HepG2 (cell line): Measurements from ENCODE around the gene SYNGAP1. TPM values are rescaled to one million over a fixed set of nuclear protein-coding genes. Genes with fewer than 3 reads are reported as not detected.

Source experiments
- CCAR2 ChIP-seq: fragments of 200-400 bp; formaldehyde crosslinking; optimal IDR thresholded peaks from 2 replicates; pipeline ENCODE3; 2018; ENCODE audit warnings: low read depth, mild to moderate bottlenecking, low read length, moderate library complexity
- EED ChIP-seq: sonication (generic); formaldehyde crosslinking; IDR thresholded peaks from 2 replicates; pipeline ENCODE4 v1.5.0; 2020; ENCODE audit warnings: mild to moderate bottlenecking, missing genetic modification reagents
- HOXA7 ChIP-seq: sonication (generic); formaldehyde crosslinking; IDR thresholded peaks from 2 replicates; pipeline ENCODE4 v1.8.1; 2022; ENCODE audit warnings: mild to moderate bottlenecking, missing genetic modification reagents, moderate library complexity
- HOXD1 ChIP-seq: sonication (generic); formaldehyde crosslinking; IDR thresholded peaks from 2 replicates; pipeline ENCODE4 v1.5.0; 2020; ENCODE audit warnings: missing genetic modification reagents
- JUND ChIP-seq: sonication (generic); formaldehyde crosslinking; IDR thresholded peaks from 2 replicates; pipeline ENCODE4 v1.8.0; 2022; ENCODE audit warnings: mild to moderate bottlenecking, missing genetic modification reagents
- NCOA1 ChIP-seq: sonication (generic); formaldehyde crosslinking; IDR thresholded peaks from 2 replicates; pipeline ENCODE4 v1.9.0; 2021; ENCODE audit warnings: missing genetic modification reagents
- NCOA2 ChIP-seq: sonication (generic); formaldehyde crosslinking; IDR thresholded peaks from 2 replicates; pipeline ENCODE4 v1.8.0; 2022; ENCODE audit warnings: inconsistent platforms
- NPAS2 ChIP-seq: sonication (generic); formaldehyde crosslinking; IDR thresholded peaks from 2 replicates; pipeline ENCODE4 v1.8.0; 2022; ENCODE audit warnings: mild to moderate bottlenecking, missing genetic modification reagents, borderline replicate concordance
- NR2C2 ChIP-seq: sonication (generic); formaldehyde crosslinking; IDR thresholded peaks from 2 replicates; pipeline ENCODE4 v1.4.0; 2020; ENCODE audit warnings: missing genetic modification reagents, mild to moderate bottlenecking, moderate library complexity, borderline replicate concordance
- PHF21A ChIP-seq: sonication (generic); formaldehyde crosslinking; IDR thresholded peaks from 2 replicates; pipeline ENCODE4 v1.5.0; 2020; ENCODE audit warnings: mild to moderate bottlenecking, missing genetic modification reagents
- POLR2AphosphoS5 ChIP-seq: IDR thresholded peaks from 2 replicates; pipeline ENCODE4 v1.6.1; 2012; ENCODE audit warnings: low read depth, low read length
- RFXANK ChIP-seq: IDR thresholded peaks from 2 replicates; pipeline ENCODE4 v1.6.1; 2016
- SOX13 ChIP-seq, 3 experiments: fragments of 450-650 bp in 1 of 3; sonication (generic) in 1 of 3; formaldehyde crosslinking in 1 of 3; IDR thresholded peaks in 2 of 3; conservative IDR thresholded peaks in 1 of 3; 2 replicates each; pipeline versions ENCODE4 v1.5.0 to v1.6.1; 2016 to 2020; ENCODE audit warnings: antibody characterized with exemption in 1 of 3, mild to moderate bottlenecking in 1 of 3, missing compliant biosample characterization in 1 of 3, missing genetic modification reagents in 1 of 3, moderate library complexity in 1 of 3
- STAT5B ChIP-seq: sonication (generic); formaldehyde crosslinking; IDR thresholded peaks from 2 replicates; pipeline ENCODE4 v1.4.0; 2020; ENCODE audit warnings: missing genetic modification reagents
- ZBTB3 ChIP-seq: sonication (generic); formaldehyde crosslinking; IDR thresholded peaks from 2 replicates; pipeline ENCODE4 v1.4.0; 2020; ENCODE audit warnings: low read depth, mild to moderate bottlenecking, moderate library complexity, missing genetic modification reagents, borderline replicate concordance
- ZFP36 ChIP-seq: fragments of 150-350 bp; IDR thresholded peaks from 2 replicates; pipeline ENCODE4 v1.6.1; 2018; ENCODE audit warnings: borderline replicate concordance, low read length, low read depth; ENCODE audit not compliant: partially characterized antibody
- ZFY ChIP-seq: sonication (generic); formaldehyde crosslinking; IDR thresholded peaks from 2 replicates; pipeline ENCODE4 v1.4.0; 2020; ENCODE audit warnings: missing genetic modification reagents
- ZNF333 ChIP-seq: sonication (generic); formaldehyde crosslinking; IDR thresholded peaks from 2 replicates; pipeline ENCODE4 v1.4.0; 2020; ENCODE audit warnings: mild to moderate bottlenecking, missing genetic modification reagents, borderline replicate concordance
- ZNF343 ChIP-seq: sonication (generic); formaldehyde crosslinking; IDR thresholded peaks from 2 replicates; pipeline ENCODE4 v1.4.0; 2020; ENCODE audit warnings: mild to moderate bottlenecking, missing genetic modification reagents
- ZNF550 ChIP-seq: sonication (generic); formaldehyde crosslinking; IDR thresholded peaks from 2 replicates; pipeline ENCODE4 v1.4.0; 2020; ENCODE audit warnings: mild to moderate bottlenecking, missing genetic modification reagents, borderline replicate concordance
- ZNF598 ChIP-seq: sonication (generic); formaldehyde crosslinking; IDR thresholded peaks from 2 replicates; pipeline ENCODE4 v1.5.1; 2020; ENCODE audit warnings: mild to moderate bottlenecking, missing genetic modification reagents, borderline replicate concordance
- ZNF7 ChIP-seq: IDR thresholded peaks from 2 replicates; pipeline ENCODE4 v1.6.1; 2016; ENCODE audit warnings: missing biosample characterization, missing genetic modification reagents
- ZNF720 ChIP-seq: sonication (generic); formaldehyde crosslinking; IDR thresholded peaks from 2 replicates; pipeline ENCODE4 v1.4.0; 2020; ENCODE audit warnings: missing genetic modification reagents
- ZNF839 ChIP-seq: sonication (generic); formaldehyde crosslinking; IDR thresholded peaks from 2 replicates; pipeline ENCODE4 v1.4.0; 2020; ENCODE audit warnings: missing genetic modification reagents, mild to moderate bottlenecking, borderline replicate concordance
- ZSCAN20 ChIP-seq: sonication (generic); formaldehyde crosslinking; IDR thresholded peaks from 2 replicates; pipeline ENCODE4 v1.4.0; 2020; ENCODE audit warnings: missing genetic modification reagents, mild to moderate bottlenecking, borderline replicate concordance
- ZSCAN31 ChIP-seq: sonication (generic); formaldehyde crosslinking; IDR thresholded peaks from 2 replicates; pipeline ENCODE4 v1.5.0; 2020; ENCODE audit warnings: low read depth, mild to moderate bottlenecking, missing genetic modification reagents
- polyA plus RNA-seq, 8 experiments: library from polyadenylated mRNA; depleted of rRNA in 3 of 8; stranded (reverse) in 7 of 8; unstranded in 1 of 8; fragments of >200 nt; fragmentation: Illumina TruSeq in 4 of 8; extraction: Trizol in 4 of 8; gene quantifications; 2 replicates each; pipeline versions ENCODE4 v1.2.1 to v1.2.3, GENCODE V29; 2011 to 2016; ENCODE audit warnings: low read depth in 4 of 8, missing spikeins in 1 of 8, mixed read lengths in 1 of 8; ENCODE audit not compliant: insufficient read depth in 1 of 8
- total RNA-seq, 5 experiments: library from RNA; depleted of rRNA; stranded (reverse); fragments of >200 nt; fragmentation: Illumina TruSeq; extraction: Trizol; gene quantifications; 2 replicates each; pipeline ENCODE4 v1.2.3, GENCODE V29; 2016; ENCODE audit warnings: low read depth in 1 of 5
- TF ChIP-seq, protein P1 (sequence below): sonication (generic); formaldehyde crosslinking; IDR thresholded peaks from 2 replicates; pipeline ENCODE4 v1.4.0; 2020; ENCODE audit warnings: low read depth, mild to moderate bottlenecking, missing genetic modification reagents
- TF ChIP-seq, protein P2 (sequence below): sonication (generic); formaldehyde crosslinking; IDR thresholded peaks from 2 replicates; pipeline ENCODE4 v1.4.0; 2020; ENCODE audit warnings: mild to moderate bottlenecking, missing genetic modification reagents
- TF ChIP-seq, protein P3 (sequence below): IDR thresholded peaks from 2 replicates; pipeline ENCODE4 v1.6.1; 2016

Gene SYNGAP1
- total and polyA plus RNA-seq, 2 of the 13 experiments (the other 11 are each of a cell fraction or from before 2014, with no cell fraction given) = 0.75 to 1.1 TPM

DNA sequence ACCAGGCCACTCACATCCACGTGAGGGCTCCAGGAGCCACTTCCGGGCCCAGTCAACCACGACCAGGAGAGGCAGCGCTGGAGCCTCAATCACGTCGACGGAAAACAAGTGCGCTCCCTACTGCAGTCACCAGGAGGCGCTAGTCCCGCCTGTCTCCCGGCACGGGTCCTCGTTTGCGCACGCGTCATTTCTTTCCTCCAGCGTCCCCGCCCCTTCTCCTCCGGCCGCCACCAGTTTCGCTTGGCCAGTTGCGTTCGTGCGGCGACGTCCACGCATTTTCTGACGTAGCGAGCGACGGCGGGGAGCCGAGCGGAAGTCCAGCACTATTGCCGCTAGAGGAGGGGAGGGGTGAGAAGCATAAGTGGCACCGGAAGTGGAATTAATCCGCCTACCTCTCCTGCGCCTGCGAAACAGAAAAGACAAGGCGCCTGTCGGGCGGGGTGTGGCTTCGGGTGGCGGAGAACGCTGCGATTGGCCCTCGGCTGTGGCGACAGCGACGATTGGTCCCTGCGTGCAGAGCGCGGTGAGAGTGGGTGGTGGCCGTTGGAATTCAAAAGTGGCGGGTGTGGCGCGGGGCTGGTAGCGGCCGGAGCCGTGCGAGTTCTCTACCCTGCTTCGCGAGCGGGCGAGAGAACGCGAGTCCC is 28.5 kb upstream of the SYNGAP1 start, which contains the start of gene KIFC1 (continued):
- TF ChIP-seq HOXD1 = peak; percentile 13; the same call in 1 of the 2 replicates
- TF ChIP-seq ZFY (CRISPR knock-in tag) = peak; percentile 92
- 0 out of 2 replicates have a peak, but pooled peaks have one; percentile 50 for TF ChIP-seq STAT5B (CRISPR knock-in tag)
- no peak for TF ChIP-seq NCOA1 (CRISPR knock-in tag)
- TF ChIP-seq ZNF839 (CRISPR knock-in tag) = peak; percentile 92; the same call in 1 of the 2 replicates
- peak; percentile 53; the same call in 1 of the 2 replicates for TF ChIP-seq ZNF550 (CRISPR knock-in tag)
- TF ChIP-seq NPAS2 = no peak
- TF ChIP-seq JUND = no peak; the same call in 1 of the 2 replicates
- no peak; the same call in 1 of the 2 replicates for TF ChIP-seq RFXANK
- TF ChIP-seq NR2C2 = peak; percentile 91
- TF ChIP-seq, protein P1, sequence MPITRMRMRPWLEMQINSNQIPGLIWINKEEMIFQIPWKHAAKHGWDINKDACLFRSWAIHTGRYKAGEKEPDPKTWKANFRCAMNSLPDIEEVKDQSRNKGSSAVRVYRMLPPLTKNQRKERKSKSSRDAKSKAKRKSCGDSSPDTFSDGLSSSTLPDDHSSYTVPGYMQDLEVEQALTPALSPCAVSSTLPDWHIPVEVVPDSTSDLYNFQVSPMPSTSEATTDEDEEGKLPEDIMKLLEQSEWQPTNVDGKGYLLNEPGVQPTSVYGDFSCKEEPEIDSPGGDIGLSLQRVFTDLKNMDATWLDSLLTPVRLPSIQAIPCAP (CRISPR knock-in tag) = no peak
- TF ChIP-seq PHF21A = peak; percentile 98
- TF ChIP-seq, protein P2, sequence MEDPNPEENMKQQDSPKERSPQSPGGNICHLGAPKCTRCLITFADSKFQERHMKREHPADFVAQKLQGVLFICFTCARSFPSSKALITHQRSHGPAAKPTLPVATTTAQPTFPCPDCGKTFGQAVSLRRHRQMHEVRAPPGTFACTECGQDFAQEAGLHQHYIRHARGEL (CRISPR knock-in tag) = no peak
- 0 out of 2 replicates have a peak, but pooled peaks have one; percentile 19 for TF ChIP-seq ZNF720 (CRISPR knock-in tag)
- TF ChIP-seq ZSCAN31 (CRISPR knock-in tag) = peak; percentile 79
- peak; percentile 82; the same call in 1 of the 2 replicates for TF ChIP-seq ZNF598 (CRISPR knock-in tag)
- no peak for TF ChIP-seq SOX13 (IDR thresholded peaks at IDR 0.05)
- no peak for TF ChIP-seq SOX13 (CRISPR knock-in tag; conservative IDR thresholded peaks at IDR 0.05 in 1 of 2, IDR thresholded peaks at IDR 0.05 in 1 of 2)
- TF ChIP-seq HOXA7 = peak; percentile 83; the same call in 1 of the 2 replicates
- peak; percentile 41 for TF ChIP-seq POLR2AphosphoS5
- TF ChIP-seq ZBTB3 (CRISPR knock-in tag) = peak; percentile 86; the same call in 1 of the 2 replicates
- TF ChIP-seq EED = peak; percentile 63; the same call in 1 of the 2 replicates
- TF ChIP-seq ZFP36 = no peak
- TF ChIP-seq ZNF333 (CRISPR knock-in tag) = 0 out of 2 replicates have a peak, but pooled peaks have one; percentile 10
- TF ChIP-seq, protein P3, sequence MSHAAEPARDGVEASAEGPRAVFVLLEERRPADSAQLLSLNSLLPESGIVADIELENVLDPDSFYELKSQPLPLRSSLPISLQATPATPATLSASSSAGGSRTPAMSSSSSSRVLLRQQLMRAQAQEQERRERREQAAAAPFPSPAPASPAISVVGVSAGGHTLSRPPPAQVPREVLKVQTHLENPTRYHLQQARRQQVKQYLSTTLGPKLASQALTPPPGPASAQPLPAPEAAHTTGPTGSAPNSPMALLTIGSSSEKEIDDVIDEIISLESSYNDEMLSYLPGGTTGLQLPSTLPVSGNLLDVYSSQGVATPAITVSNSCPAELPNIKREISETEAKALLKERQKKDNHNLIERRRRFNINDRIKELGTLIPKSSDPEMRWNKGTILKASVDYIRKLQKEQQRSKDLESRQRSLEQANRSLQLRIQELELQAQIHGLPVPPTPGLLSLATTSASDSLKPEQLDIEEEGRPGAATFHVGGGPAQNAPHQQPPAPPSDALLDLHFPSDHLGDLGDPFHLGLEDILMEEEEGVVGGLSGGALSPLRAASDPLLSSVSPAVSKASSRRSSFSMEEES = peak; percentile 59
- no peak for TF ChIP-seq CCAR2
- no peak for TF ChIP-seq ZSCAN20 (CRISPR knock-in tag)
- TF ChIP-seq ZNF343 (CRISPR knock-in tag) = 0 out of 2 replicates have a peak, but pooled peaks have one; percentile 70
- TF ChIP-seq NCOA2 (CRISPR knock-in tag) = peak; percentile 31; the same call in 1 of the 2 replicates
- no peak for TF ChIP-seq ZNF7 (CRISPR knock-in tag)
